CD8-positive, alpha-beta memory T cell (primary cell): ENCODE data around the gene IL10. TPM values are rescaled to one million over a fixed set of nuclear protein-coding genes. Genes with fewer than 3 reads are reported as not detected.
"Not testable (repeated sequence)": the region's sequence is repeated elsewhere in the genome, so short reads cannot be mapped to it uniquely, and the experiment has no call there.

Experiments used
- CTCF ChIA-PET: fragments of 350-600 bp; sonication (Branson Sonifier 250); formaldehyde crosslinking; loops from one replicate; lab custom pipeline; 2021; ENCODE audit warnings: antibody characterized with exemption; lab: Charles Lee
- POLR2A ChIA-PET: fragments of 350-600 bp; sonication (Branson Sonifier 250); formaldehyde crosslinking; loops from one replicate; lab custom pipeline; 2021; ENCODE audit warnings: antibody characterized with exemption; lab: Charles Lee
- DNase-seq, 5 donors: peaks; one replicate each; pipeline versions ENCODE4 v3.0.0 to v3.0.0-alpha.2; 2020 to 2022; ENCODE audit warnings: mixed read lengths in 1 of 5
- H3K27ac ChIP-seq: one replicate; pipeline ENCODE4 v1.7.0; 2013; ENCODE audit warnings: low read depth, mild to moderate bottlenecking, low read length, moderate library complexity
- H3K27me3 ChIP-seq: 2 replicates; pipeline ENCODE4 v1.7.0; 2013; ENCODE audit warnings: low read length, mild to moderate bottlenecking; ENCODE audit not compliant: insufficient read depth, poor library complexity, severe bottlenecking
- H3K36me3 ChIP-seq: 2 replicates; pipeline ENCODE4 v1.7.0; 2013; ENCODE audit warnings: mild to moderate bottlenecking, low read length, moderate library complexity; ENCODE audit not compliant: insufficient read depth
- H3K4me1 ChIP-seq: 2 replicates; pipeline ENCODE4 v1.7.0; 2013; ENCODE audit warnings: mild to moderate bottlenecking, low read length, moderate library complexity; ENCODE audit not compliant: insufficient read depth
- H3K4me3 ChIP-seq: 2 replicates; pipeline ENCODE4 v1.7.0; 2013; ENCODE audit warnings: mild to moderate bottlenecking, low read length
- H3K9me3 ChIP-seq: 2 replicates; pipeline ENCODE4 v1.7.0; 2013; ENCODE audit warnings: mild to moderate bottlenecking, low read length
- H3K27ac Mint-ChIP-seq, 8 donors: one replicate each; pipeline ENCODE4 v1.8.0; 2020 to 2021; ENCODE audit warnings: mixed read lengths in 8 of 8, mild to moderate bottlenecking in 6 of 8, inconsistent platforms in 3 of 8, moderate library complexity in 3 of 8
- H3K27me3 Mint-ChIP-seq, 2 donors: one replicate each; pipeline ENCODE4 v1.8.0; 2020 to 2021; ENCODE audit warnings: mixed read lengths in 2 of 2, mild to moderate bottlenecking in 1 of 2, moderate library complexity in 1 of 2
- H3K36me3 Mint-ChIP-seq, 3 donors: one replicate each; pipeline ENCODE4 v1.8.0; 2020 to 2021; ENCODE audit warnings: mixed read lengths in 3 of 3, inconsistent platforms in 1 of 3, mild to moderate bottlenecking in 1 of 3
- H3K4me1 Mint-ChIP-seq, 3 donors: one replicate each; pipeline ENCODE4 v1.8.0; 2020 to 2021; ENCODE audit warnings: mixed read lengths in 3 of 3, inconsistent platforms in 1 of 3, mild to moderate bottlenecking in 1 of 3
- H3K4me3 Mint-ChIP-seq, 7 donors: one replicate each; pipeline ENCODE4 v1.8.0; 2020 to 2021; ENCODE audit warnings: mixed read lengths in 7 of 7, mild to moderate bottlenecking in 6 of 7, moderate library complexity in 4 of 7, inconsistent platforms in 2 of 7
- H3K9me3 Mint-ChIP-seq, 5 donors: one replicate each; pipeline ENCODE4 v1.8.0; 2020 to 2022; ENCODE audit warnings: mixed read lengths in 5 of 5, mild to moderate bottlenecking in 3 of 5, moderate library complexity in 2 of 5, inconsistent platforms in 1 of 5
- polyA plus RNA-seq: library from polyadenylated mRNA; unstranded; fragments of 300-500 nt; fragmentation: Illumina TruSeq; gene quantifications from one replicate; pipeline ENCODE4 v1.2.3, GENCODE V29; 2021
- total RNA-seq, 2 experiments: library from RNA; stranded (reverse); gene quantifications; one replicate each; pipeline ENCODE4 v1.2.3, GENCODE V29; 2021

The IL10 gene
- total and polyA plus RNA-seq, 3 experiments from 2014 or later, result 0.33 to 7.6 (median 7.6) TPM

DNA sequence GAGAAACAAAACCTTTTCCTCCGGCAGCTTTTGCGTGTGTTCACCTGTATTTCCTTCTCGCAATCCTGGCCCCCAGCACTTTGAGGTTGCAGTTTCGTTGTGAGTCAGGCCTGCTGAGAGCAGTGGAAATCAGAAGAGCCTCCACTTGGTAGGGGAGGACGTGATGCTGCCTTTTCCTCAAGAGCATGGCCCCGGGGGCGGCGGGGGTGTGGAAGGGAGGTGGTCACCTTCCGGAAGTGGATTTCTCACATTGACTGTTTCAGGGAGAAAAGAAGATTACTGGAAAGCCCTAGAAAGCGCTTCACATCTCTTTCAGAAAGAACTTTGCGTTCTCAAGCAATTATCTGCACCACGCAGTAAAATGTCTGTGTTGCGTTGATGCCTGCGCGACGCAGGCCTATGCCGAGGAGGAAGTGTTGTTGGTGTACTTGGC lies 12.2 kb upstream of the IL10 start:
- no peaks in the 10 kb centered on the region for H3K9me3 ChIP-seq
- Mint-ChIP-seq H3K9me3 (no peaks in the 10 kb centered on the region), H3K4me3 (peak overlapping the region; percentile 1 to 79 (median 64)), H3K4me1 (peaks cover 61 to 66% (median 63%) of the 10 kb centered on the region in 3 donors), H3K36me3 (no peaks in the 10 kb centered on the region), H3K27ac (peak overlapping the region; percentile 38 to 97 (median 90)), H3K27me3 (no peaks in the 10 kb centered on the region)
- H3K27ac ChIP-seq, result no peak overlapping the region
- no peaks in the 10 kb centered on the region for H3K27me3 ChIP-seq
- H3K4me3 ChIP-seq, result no peak overlapping the region
- CTCF ChIA-PET, result interaction anchor here (1.0 to 2.2 kb wide), 3 partner anchors 10 to 50 kb away, joined by 3 to 7 read pairs (median 5); no protein-coding TSS in a partner anchor
- peaks cover 47% of the 10 kb centered on the region for H3K4me1 ChIP-seq
- POLR2A ChIA-PET, result interaction anchor here (1.1 kb wide), 1 partner anchor 18 kb away, joined by 4 read pairs; no protein-coding TSS in a partner anchor
- DNase-seq, result peak; percentile 31 to 80 (median 33)
- no peaks in the 10 kb centered on the region for H3K36me3 ChIP-seq

DNA sequence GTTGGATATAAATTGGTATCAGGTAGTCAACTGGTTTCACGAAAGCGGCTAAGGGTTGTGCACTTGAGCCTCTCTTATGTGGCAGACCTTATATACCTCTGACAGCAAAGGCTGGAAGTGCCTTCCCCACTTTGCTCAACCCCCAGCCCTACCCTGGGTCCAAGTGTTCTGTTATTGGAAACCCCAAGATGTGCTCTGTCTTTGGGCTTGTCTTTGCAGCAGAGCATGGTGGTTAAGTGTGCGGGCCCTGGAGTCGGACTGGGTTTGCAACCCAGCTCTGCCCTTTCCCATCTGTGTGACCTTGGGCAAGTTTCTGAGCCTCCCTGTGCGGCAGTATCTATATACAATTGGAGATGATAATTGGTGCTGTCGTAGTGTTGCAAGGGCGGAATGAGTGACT lies 11.2 kb upstream of the IL10 start:
- peak overlapping the region in 4 of 8 donors; percentile 43 to 95 (median 60) for H3K27ac Mint-ChIP-seq
- H3K36me3 Mint-ChIP-seq, result no peaks in the 10 kb centered on the region
- H3K4me3 ChIP-seq, result no peak overlapping the region
- no peaks in the 10 kb centered on the region for H3K27me3 Mint-ChIP-seq
- H3K9me3 ChIP-seq, result no peaks in the 10 kb centered on the region
- DNase-seq, result no peak
- ChIA-PET CTCF (interaction anchor here (1.0 to 2.2 kb wide), 3 partner anchors 11 to 49 kb away, joined by 3 to 7 read pairs (median 5); no protein-coding TSS in a partner anchor), POLR2A (interaction anchor here (0.7 to 1.5 kb wide), 2 partner anchors 12 to 13 kb away, joined by 3 read pairs; partner anchors contain the start of gene IL19)
- H3K36me3 ChIP-seq, result no peaks in the 10 kb centered on the region
- no peak overlapping the region for H3K27ac ChIP-seq
- H3K9me3 Mint-ChIP-seq, result no peaks in the 10 kb centered on the region
- peaks cover 61 to 63% (median 62%) of the 10 kb centered on the region in 3 donors for H3K4me1 Mint-ChIP-seq
- H3K4me3 Mint-ChIP-seq, result no peak overlapping the region
- no peaks in the 10 kb centered on the region for H3K27me3 ChIP-seq
- peaks cover 47% of the 10 kb centered on the region for H3K4me1 ChIP-seq

DNA sequence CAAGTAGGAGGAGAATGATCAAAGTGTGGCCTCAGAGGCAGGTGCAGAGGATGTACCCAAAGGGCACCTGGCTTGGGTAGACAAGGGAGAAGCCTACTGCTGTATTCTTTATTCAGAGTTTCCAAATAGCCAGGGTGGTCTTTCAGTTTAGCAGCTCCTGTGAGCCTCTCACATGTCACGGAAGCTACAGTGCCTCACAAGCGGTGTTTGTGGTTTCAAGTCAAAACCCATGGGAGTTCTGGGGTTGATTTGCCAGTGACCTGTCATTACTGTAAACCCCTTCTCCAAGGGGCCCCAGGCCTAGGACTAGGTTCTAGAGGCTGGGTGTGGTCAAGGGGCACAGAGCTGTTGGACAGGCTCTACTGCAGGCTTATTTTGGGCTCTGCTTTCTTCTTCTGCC lies 10.2 kb upstream of the IL10 start:
- no peaks in the 10 kb centered on the region for H3K9me3 Mint-ChIP-seq
- no peaks in the 10 kb centered on the region for H3K9me3 ChIP-seq
- no peaks in the 10 kb centered on the region for H3K36me3 ChIP-seq
- peak overlapping the region in 6 of 7 donors; percentile 6 to 54 (median 29) for H3K4me3 Mint-ChIP-seq
- H3K27me3 ChIP-seq, result no peaks in the 10 kb centered on the region
- POLR2A ChIA-PET, result interaction anchor here (1.5 kb wide), 1 partner anchor 12 kb away, joined by 3 read pairs; the partner anchor contains the start of gene IL19
- H3K4me1 ChIP-seq, result peaks cover 47% of the 10 kb centered on the region
- no peak overlapping the region for H3K27ac ChIP-seq
- peak in 2 of 5 donors; percentile 27 to 63 for DNase-seq
- CTCF ChIA-PET, result interaction anchor here (0.9 to 2.2 kb wide), 4 partner anchors 12 to 56 kb away, joined by 3 to 7 read pairs (median 3); partner anchors contain the start of gene IL19
- peak overlapping the region in 6 of 8 donors; percentile 7 to 64 (median 57) for H3K27ac Mint-ChIP-seq
- H3K36me3 Mint-ChIP-seq, result no peaks in the 10 kb centered on the region
- H3K4me3 ChIP-seq, result no peak overlapping the region
- H3K4me1 Mint-ChIP-seq, result peaks cover 55 to 58% (median 58%) of the 10 kb centered on the region in 3 donors
- no peaks in the 10 kb centered on the region for H3K27me3 Mint-ChIP-seq

DNA sequence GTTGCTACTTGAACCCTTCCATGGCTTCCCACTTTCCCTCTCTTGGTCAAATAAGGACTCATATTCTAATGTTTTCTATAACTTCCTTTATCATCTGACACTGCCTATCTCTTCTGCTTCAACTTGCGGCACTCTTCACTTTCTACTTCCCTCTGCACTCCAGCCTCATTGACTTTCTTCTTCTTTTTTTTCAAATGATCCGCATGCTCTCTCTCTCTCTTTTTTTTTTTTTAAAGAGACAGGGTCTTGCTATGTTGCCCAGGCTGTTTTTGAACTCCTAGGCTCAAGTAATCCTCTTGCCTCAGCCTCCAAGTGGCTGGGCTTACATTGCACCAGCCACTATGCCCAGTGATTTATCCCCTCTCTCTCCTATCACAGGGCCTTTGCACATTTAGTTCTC lies 7.3 kb upstream of the IL10 start:
- H3K4me3 ChIP-seq, result no peak overlapping the region
- H3K36me3 ChIP-seq, result no peaks in the 10 kb centered on the region
- H3K27me3 ChIP-seq, result no peaks in the 10 kb centered on the region
- no peaks in the 10 kb centered on the region for H3K9me3 Mint-ChIP-seq
- no peak overlapping the region for H3K27ac Mint-ChIP-seq
- no peaks in the 10 kb centered on the region for H3K27me3 Mint-ChIP-seq
- H3K4me3 Mint-ChIP-seq, result no peak overlapping the region
- ChIA-PET CTCF (no interaction called here), POLR2A (no interaction called here)
- H3K36me3 Mint-ChIP-seq, result no peaks in the 10 kb centered on the region
- peaks cover 25% of the 10 kb centered on the region for H3K4me1 ChIP-seq
- H3K9me3 ChIP-seq, result no peaks in the 10 kb centered on the region
- H3K4me1 Mint-ChIP-seq, result peaks cover 29 to 36% (median 32%) of the 10 kb centered on the region in 3 donors
- H3K27ac ChIP-seq, result no peak overlapping the region
- DNase-seq, result no peak

DNA sequence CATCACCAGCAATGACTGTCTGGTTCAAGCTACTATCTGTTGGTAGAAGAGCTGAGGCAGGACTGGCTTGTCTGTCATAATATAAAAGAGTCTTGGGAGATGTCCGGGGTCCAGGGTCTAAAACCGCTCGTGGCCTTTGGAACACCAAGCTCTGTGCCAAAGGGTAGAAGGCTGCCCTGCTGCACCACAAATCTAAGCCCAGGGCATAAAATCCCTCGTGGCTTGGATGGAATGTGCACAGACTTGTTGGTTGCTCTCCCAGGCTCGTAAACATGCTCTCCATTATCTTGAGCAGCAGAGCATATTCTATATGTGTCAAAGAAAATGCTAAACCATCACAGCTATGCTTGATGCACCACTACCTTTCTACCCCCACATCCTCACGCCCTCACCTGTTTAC lies 6.6 kb upstream of the IL10 start:
- H3K36me3 Mint-ChIP-seq, POLR2A ChIA-PET, H3K36me3 ChIP-seq, H3K9me3 ChIP-seq, H3K9me3 Mint-ChIP-seq, DNase-seq, CTCF ChIA-PET, H3K27me3 ChIP-seq, H3K27me3 Mint-ChIP-seq, H3K4me3 ChIP-seq, H3K27ac ChIP-seq, H3K27ac Mint-ChIP-seq, H3K4me3 Mint-ChIP-seq: not testable (repeated sequence)
- peaks cover 28 to 34% (median 31%) of the 10 kb centered on the region in 3 donors for H3K4me1 Mint-ChIP-seq
- peaks cover 18% of the 10 kb centered on the region for H3K4me1 ChIP-seq

DNA sequence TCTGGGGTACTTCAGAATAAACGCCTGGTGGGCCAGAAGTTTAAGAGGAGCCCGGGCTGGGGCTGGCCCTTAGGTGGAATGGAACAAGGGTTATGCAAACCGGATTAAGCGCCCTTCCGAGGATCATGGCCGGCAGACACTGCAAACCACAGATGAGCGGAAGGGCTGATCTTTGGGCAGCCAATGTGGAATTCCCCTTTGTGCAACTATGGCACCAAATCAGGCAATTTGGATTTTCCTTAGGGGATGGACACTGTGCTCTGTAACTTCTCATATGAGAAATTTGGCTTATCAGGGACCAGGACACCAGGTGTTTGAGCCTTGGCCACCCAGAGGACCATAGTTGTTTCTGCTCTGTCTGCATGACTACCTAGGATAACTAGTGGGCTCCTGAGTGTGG lies 5.7 kb upstream of the IL10 start:
- Histone ChIP-seq H3K36me3 (no peaks in the 10 kb centered on the region), H3K27ac (no peak overlapping the region), H3K4me1 (peaks cover 14% of the 10 kb centered on the region), H3K4me3 (no peak overlapping the region), H3K27me3 (no peaks in the 10 kb centered on the region), H3K9me3 (no peaks in the 10 kb centered on the region)
- H3K27ac Mint-ChIP-seq, result no peak overlapping the region
- no peaks in the 10 kb centered on the region for H3K9me3 Mint-ChIP-seq
- ChIA-PET POLR2A (no interaction called here), CTCF (interaction anchor here (1.3 kb wide), 1 partner anchor 9 kb away, joined by 3 read pairs; no protein-coding TSS in a partner anchor)
- H3K4me3 Mint-ChIP-seq, result no peak overlapping the region
- no peaks in the 10 kb centered on the region for H3K27me3 Mint-ChIP-seq
- no peaks in the 10 kb centered on the region for H3K36me3 Mint-ChIP-seq
- no peak for DNase-seq
- H3K4me1 Mint-ChIP-seq, result peaks cover 27 to 35% (median 33%) of the 10 kb centered on the region in 3 donors

DNA sequence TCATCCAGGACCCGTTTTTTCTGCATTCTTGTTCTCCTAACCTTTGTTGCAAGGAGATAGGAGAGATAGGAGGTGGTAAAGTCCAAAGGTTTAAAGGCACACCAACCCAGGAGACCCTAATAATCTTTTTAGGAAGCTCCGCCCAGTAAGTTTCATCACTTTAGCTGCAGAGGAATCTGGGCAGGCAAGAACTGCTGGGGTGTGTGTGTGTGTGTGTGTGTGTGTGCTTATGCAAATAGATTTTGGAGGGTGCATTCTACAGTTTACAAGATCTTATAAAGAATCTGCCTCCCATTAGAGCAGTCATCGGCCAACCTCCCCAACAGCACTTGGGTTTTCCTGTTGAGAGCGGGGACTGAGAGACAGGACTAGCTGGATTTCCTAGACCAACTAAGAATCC lies 3.9 kb upstream of the IL10 start:
- H3K36me3 Mint-ChIP-seq, result no peaks in the 10 kb centered on the region
- peaks cover 21% of the 10 kb centered on the region for H3K4me1 ChIP-seq
- POLR2A ChIA-PET, result interaction anchor here (0.6 kb wide), 1 partner anchor 213 kb away, joined by 13 read pairs; no protein-coding TSS in a partner anchor

DNA sequence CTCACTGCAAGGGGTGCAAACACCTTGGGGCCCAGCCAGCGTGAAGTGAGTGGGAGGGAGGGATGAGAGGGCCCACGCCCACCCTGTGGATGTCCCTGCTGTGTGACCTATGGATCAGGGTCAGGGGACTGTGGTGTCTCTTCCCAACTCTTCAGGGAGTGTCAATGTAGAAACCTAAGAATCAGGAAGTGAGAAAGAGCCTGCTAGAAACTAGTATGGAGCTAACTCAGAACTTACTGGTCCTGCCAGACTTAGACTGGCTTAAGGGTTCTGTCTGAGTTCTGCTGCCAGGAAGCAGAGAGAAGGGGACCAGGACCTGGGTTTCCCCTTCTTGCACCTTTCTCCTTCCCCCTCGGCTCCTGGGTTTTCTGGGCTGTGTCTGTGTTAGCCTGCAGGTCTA lies 1.8 kb upstream of the IL10 start:
- Mint-ChIP-seq H3K9me3 (no peaks in the 10 kb centered on the region), H3K4me3 (no peak overlapping the region), H3K27me3 (no peaks in the 10 kb centered on the region), H3K4me1 (peaks cover 50 to 60% (median 56%) of the 10 kb centered on the region in 3 donors), H3K27ac (peak overlapping the region in 3 of 8 donors; percentile 43 to 65 (median 63)), H3K36me3 (no peaks in the 10 kb centered on the region)
- ChIA-PET CTCF (interaction anchor here (1.0 to 2.1 kb wide), 3 partner anchors 8 to 35 kb away, joined by 3 to 7 read pairs (median 3); no protein-coding TSS in a partner anchor), POLR2A (no interaction called here)
- no peak overlapping the region for H3K27ac ChIP-seq
- H3K4me3 ChIP-seq, result no peak overlapping the region
- no peaks in the 10 kb centered on the region for H3K36me3 ChIP-seq
- H3K27me3 ChIP-seq, result no peaks in the 10 kb centered on the region
- DNase-seq, result no peak
- no peaks in the 10 kb centered on the region for H3K9me3 ChIP-seq
- peaks cover 43% of the 10 kb centered on the region for H3K4me1 ChIP-seq

More for the DNA sequence above, 3.9 kb upstream of the IL10 start:
- Histone ChIP-seq H3K4me3 (no peak overlapping the region), H3K9me3 (no peaks in the 10 kb centered on the region), H3K36me3 (no peaks in the 10 kb centered on the region), H3K27me3 (no peaks in the 10 kb centered on the region), H3K27ac (no peak overlapping the region)
- DNase-seq, result no peak
- Mint-ChIP-seq H3K9me3 (no peaks in the 10 kb centered on the region), H3K4me3 (no peak overlapping the region), H3K27ac (no peak overlapping the region), H3K4me1 (peaks cover 29 to 38% (median 35%) of the 10 kb centered on the region in 3 donors), H3K27me3 (no peaks in the 10 kb centered on the region)
- CTCF ChIA-PET, result interaction anchor here (0.7 to 1.8 kb wide), 5 partner anchors 10 to 110 kb away, joined by 3 to 9 read pairs (median 4); no protein-coding TSS in a partner anchor
